Caco-2 (cell line): Measurements from ENCODE around the gene ITPRIPL1. TPM values are rescaled to one million over a fixed set of nuclear protein-coding genes. Genes with fewer than 3 reads are reported as not detected.

ENCODE experiments used
- BruUV-seq: library from RNA; stranded (reverse); fragments of 400-500 nt; replicated peaks from 2 replicates; lab custom pipeline; 2021; lab: Mats Ljungman, UMichigan
- CTCF ChIA-PET: fragments of 300-600 bp; sonication (Branson Sonifier 250); formaldehyde crosslinking; loops from one replicate; lab custom pipeline; 2022; ENCODE audit warnings: antibody characterized with exemption; lab: Charles Lee
- POLR2A ChIA-PET: fragments of 300-600 bp; sonication (Branson Sonifier 250); formaldehyde crosslinking; loops from one replicate; lab custom pipeline; 2022; ENCODE audit warnings: antibody characterized with exemption; lab: Charles Lee
- DNase-seq, 2 experiments: peaks; one replicate each; pipeline versions ENCODE4 v3.0.0 to v3.0.0-alpha.2; 2020 to 2022
- H3K27me3 ChIP-seq: replicated peaks from 2 replicates; pipeline ENCODE4 v1.6.0; 2011; ENCODE audit warnings: low read length; ENCODE audit not compliant: control insufficient read depth, insufficient read depth
- H3K36me3 ChIP-seq: 2 replicates; pipeline ENCODE4 v1.5.1; 2011; ENCODE audit warnings: low read length; ENCODE audit not compliant: control insufficient read depth, insufficient read depth
- H3K4me1 ChIP-seq: fragments of 250-450 bp; sonication (Bioruptor Pico); 2 replicates; pipeline ENCODE4 v1.5.1; 2020; ENCODE audit warnings: mild to moderate bottlenecking
- H3K4me3 ChIP-seq: 2 replicates; pipeline ENCODE4 v1.5.1; 2011; ENCODE audit warnings: low read depth, mild to moderate bottlenecking, control low read depth, low read length
- H3K9me3 ChIP-seq: fragments of 250-450 bp; sonication (Bioruptor Pico); 2 replicates; pipeline ENCODE4 v1.5.1; 2020; ENCODE audit warnings: mild to moderate bottlenecking, moderate library complexity
- H3K27ac Mint-ChIP-seq: one replicate; pipeline ENCODE4 v1.8.0; 2022; ENCODE audit warnings: mixed read lengths; ENCODE audit not compliant: unreplicated experiment
- H3K27me3 Mint-ChIP-seq: one replicate; pipeline ENCODE4 v1.8.0; 2022; ENCODE audit warnings: mixed read lengths; ENCODE audit not compliant: insufficient read depth, unreplicated experiment
- H3K36me3 Mint-ChIP-seq: one replicate; pipeline ENCODE4 v1.8.0; 2022; ENCODE audit warnings: mild to moderate bottlenecking, mixed read lengths; ENCODE audit not compliant: insufficient read depth, unreplicated experiment
- H3K4me1 Mint-ChIP-seq: one replicate; pipeline ENCODE4 v1.8.0; 2022; ENCODE audit warnings: low read depth, mixed read lengths; ENCODE audit not compliant: unreplicated experiment
- H3K4me3 Mint-ChIP-seq: one replicate; pipeline ENCODE4 v1.8.0; 2022; ENCODE audit warnings: mild to moderate bottlenecking, moderate library complexity, mixed read lengths; ENCODE audit not compliant: unreplicated experiment
- H3K9me3 Mint-ChIP-seq: one replicate; pipeline ENCODE4 v1.8.0; 2022; ENCODE audit warnings: mixed read lengths; ENCODE audit not compliant: unreplicated experiment
- CTCF ChIP-seq, 2 experiments: fragments of 200-600 bp in 1 of 2; IDR thresholded peaks; 1 replicate in 1 of 2; 2 replicates in 1 of 2; pipeline versions ENCODE4 v1.5.1 to v1.8.0; 2011 to 2022; ENCODE audit warnings: antibody characterized with exemption in 1 of 2, control low read depth in 1 of 2, inconsistent platforms in 1 of 2, low read depth in 1 of 2, low read length in 1 of 2, mild to moderate bottlenecking in 1 of 2, moderate library complexity in 1 of 2; ENCODE audit not compliant: insufficient read depth in 1 of 2, severe bottlenecking in 1 of 2, unreplicated experiment in 1 of 2
- intact Hi-C: fragments of 100-400 bp; cut with micrococcal nuclease; formaldehyde crosslinking; loops from one replicate; pipeline ENCODE4 v1.10.0; 2022; ENCODE audit not compliant: unreplicated experiment
- total RNA-seq: library from RNA; stranded (reverse); gene quantifications from 2 replicates; pipeline ENCODE4 v1.2.3, GENCODE V29; 2022

The ITPRIPL1 gene
- total RNA-seq, 1 experiment from 2014 or later: 1.9 TPM

- Mint-ChIP-seq H3K27me3 (peaks cover 5% of the 10 kb centered on the region), H3K36me3 (no peaks in the 10 kb centered on the region), H3K27ac (no peak overlapping the region), H3K4me3 (no peak overlapping the region), H3K4me1 (no peaks in the 10 kb centered on the region), H3K9me3 (no peaks in the 10 kb centered on the region)
- no peaks in the 10 kb centered on the region; the same call in 1 of the 2 replicates for H3K27me3 ChIP-seq
- H3K4me3 ChIP-seq: no peak overlapping the region
- no peak for TF ChIP-seq CTCF (IDR thresholded peaks at IDR 0.05; ENCODE audit: insufficient read depth in 1 of 2, low read depth in 1 of 2, low read length in 1 of 2, severe bottlenecking in 1 of 2, unreplicated experiment in 1 of 2)
- H3K36me3 ChIP-seq: no peaks in the 10 kb centered on the region
- 0 out of 2 replicates have a peak, but pooled peaks cover 3% of the 10 kb centered on the region for H3K4me1 ChIP-seq
- ChIA-PET CTCF (interaction anchor here (1.3 kb wide), 1 partner anchor 60 kb away, joined by 5 read pairs; the partner anchor contains the start of gene CIAO1), POLR2A (no interaction called here)
- H3K9me3 ChIP-seq: no peaks in the 10 kb centered on the region
- no TSS peak for BruUV-seq
- DNase-seq: no peak
- intact Hi-C loops: no loop called here
These were observed 1.4 kb downstream of the ITPRIPL1 start for GRCh38 chr2:96326564-96326963.

GRCh38 chr2:96326990-96327820 lies 2.1 kb downstream of the ITPRIPL1 start:
- no TSS peak for BruUV-seq
- intact Hi-C loops: no loop called here

GRCh38 chr2:96329456-96329855 lies 4.3 kb downstream of the ITPRIPL1 start:
- H3K27ac Mint-ChIP-seq: no peak overlapping the region
- H3K9me3 ChIP-seq: no peaks in the 10 kb centered on the region
- intact Hi-C loops: no loop called here
- no peak overlapping the region for H3K4me3 Mint-ChIP-seq
- ChIA-PET POLR2A (no interaction called here), CTCF (no interaction called here)
- no peaks in the 10 kb centered on the region for H3K9me3 Mint-ChIP-seq
- H3K36me3 ChIP-seq: no peaks in the 10 kb centered on the region
- no TSS peak for BruUV-seq
- H3K4me1 Mint-ChIP-seq: peaks cover 7% of the 10 kb centered on the region
- no peak for TF ChIP-seq CTCF (IDR thresholded peaks at IDR 0.05; ENCODE audit: insufficient read depth in 1 of 2, low read depth in 1 of 2, low read length in 1 of 2, severe bottlenecking in 1 of 2, unreplicated experiment in 1 of 2)
- H3K4me3 ChIP-seq: no peak overlapping the region
- DNase-seq: no peak
- no peaks in the 10 kb centered on the region for H3K27me3 ChIP-seq
- no peaks in the 10 kb centered on the region for H3K27me3 Mint-ChIP-seq
- peaks cover 4% of the 10 kb centered on the region for H3K36me3 Mint-ChIP-seq
- H3K4me1 ChIP-seq: no peaks in the 10 kb centered on the region

More at GRCh38 chr2:96326990-96327820, 2.1 kb downstream of the ITPRIPL1 start:
- POLR2A ChIA-PET: no interaction called here
- H3K27ac Mint-ChIP-seq: no peak overlapping the region
- no peaks in the 10 kb centered on the region for H3K36me3 Mint-ChIP-seq
- DNase-seq: no peak
- Histone ChIP-seq H3K36me3 (no peaks in the 10 kb centered on the region), H3K4me3 (no peak overlapping the region), H3K27me3 (no peaks in the 10 kb centered on the region), H3K9me3 (no peaks in the 10 kb centered on the region), H3K4me1 (no peaks in the 10 kb centered on the region)
- no peaks in the 10 kb centered on the region for H3K4me1 Mint-ChIP-seq
- peaks cover 5% of the 10 kb centered on the region for H3K27me3 Mint-ChIP-seq
- no peak overlapping the region for H3K4me3 Mint-ChIP-seq
- CTCF ChIA-PET: interaction anchor here (1.3 kb wide), 1 partner anchor 61 kb away, joined by 5 read pairs; the partner anchor contains the start of gene CIAO1
- H3K9me3 Mint-ChIP-seq: no peaks in the 10 kb centered on the region
- TF ChIP-seq CTCF (IDR thresholded peaks at IDR 0.05; ENCODE audit: insufficient read depth in 1 of 2, low read depth in 1 of 2, low read length in 1 of 2, severe bottlenecking in 1 of 2, unreplicated experiment in 1 of 2): no peak
